H7 (cell line): ENCODE results near the gene CDK11B. TPM values are rescaled to one million over a fixed set of nuclear protein-coding genes. Genes with fewer than 3 reads are reported as not detected.
"Not testable (repeated sequence)": the region's sequence is repeated elsewhere in the genome, so short reads cannot be mapped to it uniquely, and the experiment has no call there.

Source experiments
- DNase-seq: peaks from one replicate; pipeline ENCODE4 v3.0.0; 2012
- H3K27me3 ChIP-seq: 2 replicates; pipeline ENCODE4 v1.6.0; 2011; ENCODE audit warnings: mild to moderate bottlenecking, low read length; ENCODE audit not compliant: control insufficient read depth, insufficient read depth
- H3K36me3 ChIP-seq: replicated peaks from 2 replicates; pipeline ENCODE4 v1.5.1; 2011; ENCODE audit warnings: low read length; ENCODE audit not compliant: control insufficient read depth, insufficient read depth
- H3K4me3 ChIP-seq: 2 replicates; pipeline ENCODE4 v1.5.1; 2011; ENCODE audit warnings: low read depth, mild to moderate bottlenecking, control low read depth, low read length, moderate library complexity; ENCODE audit not compliant: insufficient read depth
- total RNA-seq: library from RNA; depleted of rRNA; stranded (reverse); fragments of >200 nt; shearing (Covaris generic); gene quantifications from 2 replicates; pipeline ENCODE4 v1.2.3, GENCODE V29; 2014; rRNA removed

Gene CDK11B
- total RNA-seq, 1 experiment from 2014 or later, result 12.0 TPM

DNA sequence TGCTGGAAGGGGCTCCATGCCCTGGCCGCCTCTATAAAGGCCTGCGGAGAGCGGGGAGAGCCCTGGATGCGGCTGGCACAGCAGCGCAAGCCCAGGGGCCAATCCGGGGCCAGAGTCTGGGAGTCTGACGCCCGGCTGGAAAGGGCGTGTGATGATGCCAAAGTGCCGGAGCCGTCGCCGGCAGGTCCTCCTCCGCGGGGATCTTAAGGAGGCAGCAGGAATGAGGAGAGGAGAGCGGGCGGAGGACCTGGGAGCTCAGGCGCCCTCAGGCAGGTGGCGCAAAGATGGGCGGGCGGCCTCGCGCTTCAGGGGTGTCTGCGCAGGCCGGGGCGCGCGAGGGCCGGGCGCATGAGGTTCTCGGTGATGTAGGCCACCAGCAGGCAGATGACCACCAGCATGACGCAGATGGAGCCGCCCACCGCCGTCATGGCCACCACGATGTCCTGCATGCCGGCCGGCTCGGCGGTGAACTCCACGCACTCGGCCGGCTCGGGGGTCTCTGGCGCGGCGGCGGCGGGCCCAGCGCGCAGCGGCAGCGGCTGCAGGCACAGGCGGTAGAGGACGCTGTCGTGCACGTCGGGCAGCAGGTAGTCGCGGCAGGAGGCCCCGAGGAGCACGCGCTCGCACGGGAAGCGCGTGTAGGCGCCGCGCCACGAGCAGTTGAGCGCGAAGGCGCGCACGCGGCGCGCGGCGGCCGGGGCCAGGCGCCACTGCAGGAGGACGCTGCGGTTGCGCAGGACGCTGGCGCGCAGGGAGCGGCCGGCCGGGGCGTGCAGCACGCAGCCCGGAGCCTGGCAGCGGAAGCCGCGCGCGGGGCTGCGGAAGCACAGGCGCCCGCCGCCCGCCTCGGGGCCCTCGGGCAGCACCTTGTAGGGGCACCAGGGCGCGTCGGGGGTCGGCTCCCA, 59.5 kb downstream of the CDK11B start:
- Histone ChIP-seq H3K4me3 (peak overlapping the region; percentile 33), H3K36me3 (no peaks in the 10 kb centered on the region), H3K27me3 (peaks cover 29% of the 10 kb centered on the region)
- DNase-seq, result peak; percentile 94

DNA sequence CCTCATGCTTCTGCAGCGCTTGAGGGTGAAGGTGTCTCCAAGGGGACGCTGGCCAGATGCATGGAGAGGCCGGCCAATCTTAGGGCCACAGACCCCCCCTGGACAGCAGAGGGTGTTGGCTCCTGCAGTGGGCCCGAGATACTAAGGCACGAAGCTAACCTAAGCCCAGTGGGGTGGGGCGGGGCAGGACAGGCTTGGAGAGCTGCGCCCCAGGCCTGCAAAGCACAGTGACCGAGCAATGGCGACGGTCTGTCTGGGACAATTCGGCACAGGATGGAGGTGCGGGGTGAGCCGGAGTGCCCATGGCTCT, 60.1 kb downstream of the CDK11B start:
- Histone ChIP-seq H3K27me3 (peaks cover 29% of the 10 kb centered on the region), H3K36me3 (no peaks in the 10 kb centered on the region), H3K4me3 (no peak overlapping the region)
- DNase-seq, result no peak

DNA sequence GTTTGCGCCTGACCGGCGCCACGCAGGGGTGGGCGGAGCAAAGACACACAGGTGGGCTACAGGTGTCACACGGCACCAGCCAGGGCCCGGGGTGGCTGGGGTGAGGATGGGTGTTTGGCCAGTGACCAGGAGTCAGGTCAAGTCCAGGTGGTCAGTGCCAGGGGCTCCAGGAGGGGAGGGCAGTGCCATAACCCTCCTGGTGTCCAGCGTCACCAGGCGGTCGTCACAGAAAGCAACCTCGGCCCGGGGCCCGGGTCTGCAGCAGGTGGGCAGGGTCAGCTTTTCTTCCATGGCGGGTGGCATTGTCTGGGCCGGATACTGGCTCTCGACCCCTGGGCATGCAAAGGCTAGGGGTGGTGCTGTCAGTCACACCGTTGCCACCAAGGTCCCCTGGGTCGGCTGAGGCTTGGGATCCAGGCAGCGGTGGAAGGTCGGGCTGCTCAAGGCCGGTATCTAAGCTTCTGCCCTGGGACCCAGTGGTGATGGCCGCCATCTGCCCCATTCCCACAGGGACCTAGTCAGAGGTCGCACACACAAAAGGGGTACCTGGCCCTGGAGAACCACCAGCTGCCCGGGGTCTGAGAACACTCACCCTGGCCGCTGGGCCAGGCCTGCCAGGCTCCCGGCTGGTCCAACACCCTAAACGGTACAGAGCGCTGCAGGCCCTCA, 60.6 kb downstream of the CDK11B start:
- no peak overlapping the region for H3K4me3 ChIP-seq
- peak; percentile 68 for DNase-seq
- H3K36me3 ChIP-seq, result no peaks in the 10 kb centered on the region
- peaks cover 29% of the 10 kb centered on the region for H3K27me3 ChIP-seq

DNA sequence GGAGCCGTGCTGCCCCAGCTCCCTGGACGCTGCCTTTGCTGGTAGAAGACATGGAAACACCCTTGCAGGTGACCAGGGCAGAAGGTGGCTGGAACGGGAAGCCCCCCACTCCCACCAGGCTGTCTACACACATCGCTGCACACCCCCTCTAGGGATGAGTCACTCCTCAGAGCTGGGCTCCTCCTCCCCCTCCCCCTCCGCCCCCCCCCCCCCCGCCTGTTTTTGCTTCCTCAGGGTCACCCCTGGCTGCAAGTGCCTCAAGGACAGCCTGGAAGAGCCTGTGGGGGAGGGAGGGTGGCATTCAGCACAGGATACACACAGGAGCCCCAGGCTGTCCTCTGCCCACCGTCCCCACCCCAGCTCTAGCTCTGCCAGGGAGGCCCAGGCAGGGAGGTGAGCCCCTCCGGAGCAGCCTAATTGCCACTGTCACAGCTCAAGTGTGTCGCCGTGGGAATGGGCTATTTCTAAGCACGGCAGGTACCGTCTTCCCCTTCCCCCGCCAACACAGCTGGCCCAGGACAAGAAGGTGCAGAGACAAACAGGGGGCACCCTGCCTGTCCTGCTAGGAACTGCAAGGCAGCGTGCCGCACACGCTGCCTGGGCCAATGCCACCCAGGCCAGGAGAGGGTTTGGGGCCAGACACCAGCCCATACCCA, 61.4 kb downstream of the CDK11B start:
- H3K36me3 ChIP-seq, result no peaks in the 10 kb centered on the region
- DNase-seq, result peak; percentile 93
- H3K4me3 ChIP-seq, result 0 out of 2 replicates have a peak overlapping the region, but pooled peaks have one; percentile 4
- H3K27me3 ChIP-seq, result peaks cover 29% of the 10 kb centered on the region

DNA sequence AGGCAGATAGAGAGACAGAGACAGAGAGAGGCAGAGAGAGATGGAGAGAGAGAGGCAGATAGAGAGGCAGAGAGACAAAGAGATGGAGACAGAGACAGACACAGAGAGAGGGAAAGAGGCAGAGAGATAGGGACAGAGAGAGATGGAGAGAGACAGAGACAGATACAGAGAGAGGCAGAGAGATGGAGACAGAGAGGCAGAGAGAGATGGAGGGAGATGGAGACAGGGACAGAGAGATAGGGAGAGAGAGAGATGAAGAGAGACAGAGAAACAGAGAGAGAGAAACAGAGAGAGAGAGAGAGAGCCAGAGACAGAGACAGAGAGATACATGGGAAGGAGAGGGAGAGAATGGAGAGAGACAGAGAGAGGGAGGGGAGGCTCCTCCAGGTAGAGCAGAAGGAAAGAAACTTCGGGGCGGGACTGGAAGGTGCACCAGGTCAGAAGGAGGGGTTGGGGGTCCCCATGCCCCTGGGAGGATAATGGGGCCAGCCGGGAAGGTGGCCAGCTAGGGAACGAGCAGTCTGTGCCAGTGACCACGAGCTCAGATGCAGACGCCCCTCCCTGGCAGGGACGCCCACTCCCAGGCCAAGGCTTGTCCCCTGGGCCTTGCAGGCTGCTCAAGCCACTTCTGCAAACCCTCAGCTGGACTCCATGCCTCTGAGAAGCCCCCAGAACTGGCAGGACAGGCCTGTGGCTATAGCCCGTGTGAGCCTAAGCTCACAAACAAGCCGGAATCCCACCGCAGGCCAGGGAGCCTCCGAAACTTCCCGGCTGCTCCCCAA, 62.1 kb downstream of the CDK11B start:
- Histone ChIP-seq H3K4me3 (no peak overlapping the region), H3K27me3 (peaks cover 26% of the 10 kb centered on the region), H3K36me3 (no peaks in the 10 kb centered on the region)
- peak; percentile 69 for DNase-seq

DNA sequence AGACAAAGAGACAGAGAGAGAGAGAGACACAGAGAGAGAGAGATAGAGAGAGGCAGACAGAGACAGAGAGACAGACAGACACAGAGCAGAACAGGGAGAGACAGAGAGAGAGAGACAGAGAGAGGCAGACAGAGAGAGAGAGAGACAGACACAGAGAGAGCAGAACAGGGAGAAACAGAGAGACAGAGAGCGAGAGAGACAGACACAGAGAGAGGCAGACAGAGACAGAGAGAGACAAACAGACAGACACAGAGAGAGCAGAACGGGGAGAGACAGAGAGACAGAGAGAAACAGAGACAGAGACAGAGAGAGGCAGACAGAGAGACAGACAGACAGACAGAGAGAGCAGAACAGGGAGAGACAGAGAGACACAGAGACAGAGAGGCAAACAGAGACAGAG, 63.5 kb downstream of the CDK11B start:
- peaks cover 13% of the 10 kb centered on the region for H3K27me3 ChIP-seq
- DNase-seq, H3K36me3 ChIP-seq, H3K4me3 ChIP-seq: not testable (repeated sequence)

DNA sequence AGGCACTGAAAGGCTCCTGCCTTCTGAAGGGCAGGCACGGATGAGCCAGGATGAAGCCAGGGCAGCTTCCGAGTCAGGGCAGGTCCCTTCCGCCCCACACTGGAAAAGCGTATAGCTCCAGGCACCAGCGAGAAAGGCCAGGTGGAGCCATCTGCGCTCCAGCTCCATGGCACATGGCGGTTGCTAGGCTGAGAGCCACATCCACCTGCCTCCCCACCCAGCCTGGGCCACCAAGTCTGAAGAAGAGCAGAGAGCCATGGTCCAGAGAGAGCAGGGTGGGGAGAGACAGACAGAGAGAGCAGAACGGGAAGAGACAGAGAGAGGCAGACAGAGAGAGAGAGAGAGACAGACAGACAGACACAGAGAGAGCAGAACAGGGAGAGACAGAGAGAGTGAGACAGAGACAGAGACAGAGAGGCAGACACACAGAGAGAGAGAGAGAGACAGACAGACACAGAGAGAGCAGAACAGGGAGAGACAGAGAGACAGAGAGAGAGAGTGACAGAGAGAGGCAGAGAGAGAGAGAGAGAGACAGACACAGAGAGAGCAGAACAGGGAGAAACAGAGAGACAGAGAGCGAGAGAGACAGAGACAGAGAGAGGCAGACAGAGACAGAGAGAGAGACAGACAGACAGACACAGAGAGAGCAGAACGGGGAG, 64.1 kb downstream of the CDK11B start:
- peak; percentile 60 for DNase-seq

DNA sequence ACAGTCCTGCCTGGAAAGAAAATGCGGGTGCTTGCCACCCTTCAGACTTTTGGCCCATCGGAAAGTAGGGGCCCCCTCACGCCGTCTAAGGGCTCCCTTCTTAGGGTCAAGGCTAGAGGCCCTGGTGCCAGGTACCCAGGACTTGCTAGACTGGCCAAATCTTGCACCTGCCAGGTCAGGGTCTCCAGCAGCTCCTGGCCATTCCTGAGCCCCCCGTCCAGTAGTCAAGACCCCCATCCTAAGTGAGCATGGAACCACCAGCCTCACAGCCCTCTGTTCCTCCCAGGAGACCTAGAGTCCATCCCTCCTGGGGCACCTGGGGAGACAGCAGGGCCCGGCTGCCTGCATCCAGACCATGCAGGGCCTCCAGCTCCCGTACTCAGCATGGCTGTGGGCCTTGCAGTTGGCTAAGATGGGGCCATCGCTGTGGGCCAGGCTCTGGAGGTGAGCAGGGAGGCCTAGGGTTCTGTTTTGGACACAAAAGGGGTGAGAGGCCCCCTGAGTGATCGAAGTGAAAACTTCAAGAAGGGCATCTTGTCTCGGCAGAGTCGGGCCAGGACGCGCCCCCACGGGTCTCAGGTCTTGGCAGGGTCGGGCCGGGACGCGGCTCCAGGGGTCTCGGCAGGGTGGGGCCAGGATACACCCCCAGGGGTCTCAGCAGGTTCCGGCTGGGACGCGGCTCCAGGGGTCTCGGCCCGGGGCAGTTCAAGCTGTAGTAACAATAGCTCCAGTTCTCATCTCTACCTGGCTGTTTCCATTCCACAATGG, 64.8 kb downstream of the CDK11B start:
- Histone ChIP-seq H3K4me3 (no peak overlapping the region), H3K36me3 (no peaks in the 10 kb centered on the region), H3K27me3 (peaks cover 8% of the 10 kb centered on the region)
- peak; percentile 50 for DNase-seq

More for the DNA sequence above, 64.1 kb downstream of the CDK11B start:
- no peak overlapping the region for H3K4me3 ChIP-seq
- H3K36me3 ChIP-seq, result no peaks in the 10 kb centered on the region
- H3K27me3 ChIP-seq, result peaks cover 11% of the 10 kb centered on the region

DNA sequence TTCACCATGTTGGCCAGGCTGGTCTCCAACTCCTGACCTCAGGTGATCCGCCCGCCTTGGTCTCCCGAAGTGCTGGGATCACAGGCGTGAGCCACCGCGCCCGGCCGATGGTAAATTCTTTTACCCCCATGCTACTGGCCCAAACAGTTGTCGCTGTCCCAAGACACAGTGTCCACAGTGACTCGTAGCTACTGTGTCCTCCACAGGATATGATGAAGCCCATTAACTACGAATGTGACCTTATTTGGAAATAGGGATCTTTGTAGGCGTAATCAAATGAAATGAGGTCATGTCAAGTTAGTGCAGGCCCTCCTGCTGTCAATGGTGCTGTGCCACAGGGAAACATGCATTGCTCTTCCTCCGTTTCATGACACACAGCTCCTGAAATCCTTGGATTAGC, 67.4 kb downstream of the CDK11B start:
- H3K27me3 ChIP-seq, result no peaks in the 10 kb centered on the region
- no peak overlapping the region for H3K4me3 ChIP-seq
- H3K36me3 ChIP-seq, result no peaks in the 10 kb centered on the region
- DNase-seq, result no peak

Other genes starting within 250 kb of the CDK11B start
- gene ANKRD65, start 237.7 kb downstream of the CDK11B start, total RNA-seq, result 0.67 TPM in 1 of 2 replicates, not detected in the other
- gene VWA1, start 223.3 kb downstream of the CDK11B start, total RNA-seq, result 32.1 and 37.1 TPM in 2 replicates
- 0.14 and 0.74 TPM in 2 replicates for gene ATAD3C, start 209.3 kb downstream of the CDK11B start, total RNA-seq
- 43.5 and 44.1 TPM in 2 replicates for gene ATAD3B, start 187.2 kb downstream of the CDK11B start, total RNA-seq
- 105 and 113 TPM in 2 replicates for gene ATAD3A, start 146.8 kb downstream of the CDK11B start, total RNA-seq
- gene TMEM240, start 118.4 kb downstream of the CDK11B start, total RNA-seq, result 13.6 and 14.3 TPM in 2 replicates
- 80.7 and 94.3 TPM in 2 replicates for gene SSU72, start 84.1 kb downstream of the CDK11B start, total RNA-seq
- gene FNDC10, start 58.9 kb downstream of the CDK11B start, total RNA-seq, result 25.6 and 32.7 TPM in 2 replicates
- 45.7 and 89.0 TPM in 2 replicates for gene MIB2, start 43.5 kb downstream of the CDK11B start, total RNA-seq
- 11.9 and 15.7 TPM in 2 replicates for gene MMP23B, start 26.8 kb downstream of the CDK11B start, total RNA-seq
- 47.4 and 54.8 TPM in 2 replicates for gene SLC35E2B, start 33.8 kb upstream of the CDK11B start, total RNA-seq
- 18.6 and 26.2 TPM in 2 replicates for gene CDK11A, start 65.4 kb upstream of the CDK11B start, total RNA-seq
- 111 and 175 TPM in 2 replicates for gene NADK, start 119.5 kb upstream of the CDK11B start, total RNA-seq
- 135 and 159 TPM in 2 replicates for gene GNB1, start 232.1 kb upstream of the CDK11B start, total RNA-seq